CD4-positive, alpha-beta memory T cell (primary cell): ENCODE results near the gene NAA11. TPM values are rescaled to one million over a fixed set of nuclear protein-coding genes. Genes with fewer than 3 reads are reported as not detected.

Source experiments
- CTCF ChIA-PET: fragments of 350-600 bp; sonication (Branson Sonifier 250); formaldehyde crosslinking; loops from one replicate; lab custom pipeline; 2021; ENCODE audit warnings: inconsistent platforms; ENCODE audit not compliant: partially characterized antibody; lab: Charles Lee
- POLR2A ChIA-PET: fragments of 350-600 bp; sonication (Branson Sonifier 250); formaldehyde crosslinking; loops from one replicate; lab custom pipeline; 2021; ENCODE audit not compliant: partially characterized antibody; lab: Charles Lee
- DNase-seq, 5 donors: peaks; one replicate each; pipeline versions ENCODE4 v3.0.0 to v3.0.0-alpha.2; 2020 to 2022; ENCODE audit warnings: mixed read lengths in 1 of 5
- H3K27ac ChIP-seq: one replicate; pipeline ENCODE4 v1.7.0; 2013; ENCODE audit warnings: low read depth, low read length
- H3K27me3 ChIP-seq: 2 replicates; pipeline ENCODE4 v1.7.0; 2013; ENCODE audit warnings: mild to moderate bottlenecking, low read length, moderate library complexity; ENCODE audit not compliant: insufficient read depth
- H3K36me3 ChIP-seq: 2 replicates; pipeline ENCODE4 v1.7.0; 2013; ENCODE audit warnings: mild to moderate bottlenecking, low read length, moderate library complexity; ENCODE audit not compliant: insufficient read depth
- H3K4me1 ChIP-seq: 2 replicates; pipeline ENCODE4 v1.7.0; 2013; ENCODE audit warnings: mild to moderate bottlenecking, low read length, moderate library complexity; ENCODE audit not compliant: insufficient read depth
- H3K4me3 ChIP-seq, 2 donors: one replicate each; pipeline ENCODE4 v1.7.0; 2013; ENCODE audit warnings: low read length in 2 of 2, mild to moderate bottlenecking in 1 of 2
- H3K9me3 ChIP-seq, 2 donors: one replicate each; pipeline ENCODE4 v1.7.0; 2013; ENCODE audit warnings: low read length in 2 of 2, control low read depth in 1 of 2; ENCODE audit not compliant: control insufficient read depth in 1 of 2
- H3K27ac Mint-ChIP-seq, 7 donors: one replicate each; pipeline ENCODE4 v1.8.0; 2020 to 2021; ENCODE audit warnings: mixed read lengths in 7 of 7, mild to moderate bottlenecking in 6 of 7, inconsistent platforms in 3 of 7, moderate library complexity in 3 of 7
- H3K27me3 Mint-ChIP-seq, 2 donors: one replicate each; pipeline ENCODE4 v1.8.0; 2020 to 2021; ENCODE audit warnings: mixed read lengths in 2 of 2
- H3K36me3 Mint-ChIP-seq, 2 donors: one replicate each; pipeline ENCODE4 v1.8.0; 2020 to 2021; ENCODE audit warnings: mixed read lengths in 2 of 2, inconsistent platforms in 1 of 2, mild to moderate bottlenecking in 1 of 2
- H3K4me1 Mint-ChIP-seq, 4 donors: one replicate each; pipeline ENCODE4 v1.8.0; 2020 to 2021; ENCODE audit warnings: mixed read lengths in 4 of 4, mild to moderate bottlenecking in 1 of 4
- H3K4me3 Mint-ChIP-seq, 8 donors: one replicate each; pipeline ENCODE4 v1.8.0; 2020 to 2021; ENCODE audit warnings: mixed read lengths in 8 of 8, mild to moderate bottlenecking in 7 of 8, moderate library complexity in 6 of 8, inconsistent platforms in 3 of 8
- H3K9me3 Mint-ChIP-seq, 8 donors: one replicate each; pipeline ENCODE4 v1.8.0; 2020 to 2021; ENCODE audit warnings: mixed read lengths in 8 of 8, mild to moderate bottlenecking in 5 of 8, inconsistent platforms in 3 of 8, moderate library complexity in 1 of 8
- intact Hi-C: fragments of 100-400 bp; cut with micrococcal nuclease; formaldehyde crosslinking; loops from one replicate; pipeline ENCODE4 v1.15.1; 2023
- polyA plus RNA-seq, 2 donors: library from polyadenylated mRNA; unstranded; fragments of 300-500 nt; fragmentation: Illumina TruSeq; gene quantifications; one replicate each; pipeline ENCODE4 v1.2.3, GENCODE V29; 2021
- total RNA-seq, 2 experiments: library from RNA; stranded (reverse); gene quantifications; one replicate each; pipeline ENCODE4 v1.2.3, GENCODE V29; 2021

NAA11 gene
- total and polyA plus RNA-seq, 4 experiments from 2014 or later, result not detected

DNA sequence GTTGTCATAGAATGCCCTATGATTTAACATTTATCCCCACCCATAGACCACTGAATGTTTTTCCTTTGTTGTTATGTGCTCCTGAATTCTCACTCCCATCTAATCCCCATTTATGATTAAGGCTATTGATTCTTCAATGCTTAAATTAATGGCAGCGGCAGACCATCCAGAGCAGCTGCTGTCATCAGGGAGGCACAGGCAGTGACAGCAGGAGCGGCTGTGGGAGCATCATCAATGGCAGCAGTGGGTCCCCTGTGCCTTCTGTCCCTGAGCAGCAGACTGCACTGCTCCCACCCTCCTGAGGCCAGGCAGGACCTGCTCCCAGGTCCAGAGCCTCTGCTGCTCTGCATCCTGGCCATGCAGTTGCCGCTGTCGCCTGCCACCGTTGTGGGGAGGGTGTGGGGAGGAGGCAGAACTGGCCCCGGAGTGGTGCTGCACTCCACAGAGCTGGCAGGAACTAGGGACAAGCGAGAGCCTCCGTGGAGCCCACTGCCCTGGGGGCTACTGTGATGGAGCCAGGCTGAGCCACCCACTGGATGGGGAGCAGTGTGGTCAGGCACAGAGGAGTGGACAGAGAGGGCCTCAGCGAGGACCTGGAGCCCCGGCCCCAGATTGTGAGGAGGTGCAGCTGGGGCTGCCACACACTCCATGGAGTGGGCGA lies 29.0 kb downstream of the NAA11 start:
- H3K36me3 ChIP-seq, result no peaks in the 10 kb centered on the region
- no peak for DNase-seq
- Mint-ChIP-seq H3K27ac (no peak overlapping the region), H3K27me3 (no peaks in the 10 kb centered on the region), H3K4me3 (no peak overlapping the region), H3K9me3 (peaks cover 0 to 3% (median 0%) of the 10 kb centered on the region in 8 donors), H3K36me3 (no peaks in the 10 kb centered on the region), H3K4me1 (no peaks in the 10 kb centered on the region)
- no peaks in the 10 kb centered on the region for H3K27me3 ChIP-seq
- ChIA-PET POLR2A (no interaction called here), CTCF (no interaction called here)
- no peaks in the 10 kb centered on the region for H3K9me3 ChIP-seq
- no peaks in the 10 kb centered on the region for H3K4me1 ChIP-seq
- intact Hi-C loops, result no loop called here
- H3K27ac ChIP-seq, result no peak overlapping the region
- no peak overlapping the region for H3K4me3 ChIP-seq

DNA sequence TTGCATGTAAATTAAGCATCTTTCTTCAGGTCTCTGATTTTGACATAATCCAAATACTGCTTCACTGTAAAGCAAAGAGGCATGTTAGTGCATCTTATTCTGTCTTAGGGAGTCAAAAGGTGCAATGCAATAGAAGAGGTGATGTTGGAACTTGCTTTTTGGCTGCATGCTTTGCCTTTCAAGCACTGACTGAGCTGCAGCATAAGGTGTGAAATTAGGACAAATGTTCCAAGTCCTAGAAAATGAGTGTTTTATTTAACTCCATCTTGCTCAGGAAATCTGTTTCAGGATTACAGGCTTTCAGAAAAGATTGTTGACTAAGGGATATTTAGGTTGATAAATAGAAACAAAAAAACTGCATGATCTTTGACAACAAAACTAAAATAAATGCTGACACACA lies 30.8 kb downstream of the NAA11 start:
- Histone ChIP-seq H3K36me3 (no peaks in the 10 kb centered on the region), H3K27ac (no peak overlapping the region), H3K9me3 (no peaks in the 10 kb centered on the region), H3K27me3 (no peaks in the 10 kb centered on the region), H3K4me1 (no peaks in the 10 kb centered on the region), H3K4me3 (no peak overlapping the region)
- Mint-ChIP-seq H3K4me1 (no peaks in the 10 kb centered on the region), H3K9me3 (peaks cover 0 to 3% (median 0%) of the 10 kb centered on the region in 8 donors), H3K4me3 (no peak overlapping the region), H3K36me3 (no peaks in the 10 kb centered on the region), H3K27me3 (no peaks in the 10 kb centered on the region), H3K27ac (no peak overlapping the region)
- no peak for DNase-seq
- ChIA-PET POLR2A (no interaction called here), CTCF (no interaction called here)
- intact Hi-C loops, result no loop called here

DNA sequence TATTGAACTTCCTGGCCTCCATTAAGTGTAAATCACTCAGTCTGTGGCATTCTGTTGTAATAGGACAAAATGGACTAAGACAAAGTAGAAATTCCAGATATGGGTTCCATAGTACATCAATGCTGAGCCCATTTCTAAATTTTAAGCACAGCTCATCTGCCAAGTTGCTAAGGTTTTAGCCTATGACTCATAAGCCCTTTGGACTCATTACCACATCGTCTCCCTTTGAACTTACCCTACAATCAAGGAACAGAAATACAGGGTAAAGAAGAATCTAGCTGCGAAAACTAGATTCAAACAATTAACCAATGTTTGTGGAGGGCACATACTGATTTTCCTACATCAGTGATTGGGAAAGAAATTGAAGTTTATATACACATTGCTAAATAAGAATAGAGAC lies 31.8 kb downstream of the NAA11 start:
- no peaks in the 10 kb centered on the region for H3K36me3 Mint-ChIP-seq
- H3K27ac Mint-ChIP-seq, result no peak overlapping the region
- no peaks in the 10 kb centered on the region for H3K4me1 Mint-ChIP-seq
- peaks cover 0 to 3% (median 0%) of the 10 kb centered on the region in 8 donors for H3K9me3 Mint-ChIP-seq
- H3K9me3 ChIP-seq, result no peaks in the 10 kb centered on the region
- DNase-seq, result no peak
- no peak overlapping the region for H3K4me3 Mint-ChIP-seq
- H3K27me3 ChIP-seq, result no peaks in the 10 kb centered on the region
- no peaks in the 10 kb centered on the region for H3K4me1 ChIP-seq
- H3K27ac ChIP-seq, result no peak overlapping the region
- H3K27me3 Mint-ChIP-seq, result no peaks in the 10 kb centered on the region
- POLR2A ChIA-PET, result no interaction called here
- no peak overlapping the region for H3K4me3 ChIP-seq
- intact Hi-C loops, result no loop called here
- no peaks in the 10 kb centered on the region for H3K36me3 ChIP-seq
- CTCF ChIA-PET, result no interaction called here

DNA sequence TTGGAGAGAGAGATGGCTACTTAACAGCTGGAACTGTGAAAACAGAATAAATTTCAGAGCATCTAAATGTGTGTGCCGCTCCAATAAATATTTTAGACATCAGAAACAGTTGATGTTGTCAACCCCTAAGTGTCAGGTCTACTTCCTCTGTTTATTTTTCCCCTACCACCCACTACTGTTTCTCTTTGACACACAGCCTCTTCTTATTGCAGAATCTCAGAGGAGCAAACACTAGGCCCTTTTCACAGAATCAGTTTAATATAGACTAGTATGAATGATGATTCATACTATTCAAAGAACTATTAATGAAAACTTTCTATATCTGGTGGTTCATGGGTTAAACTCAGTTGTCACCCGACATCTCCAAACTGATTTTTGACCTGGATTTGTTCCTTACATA lies 33.9 kb downstream of the NAA11 start:
- H3K27me3 Mint-ChIP-seq, result no peaks in the 10 kb centered on the region
- no peak overlapping the region for H3K4me3 Mint-ChIP-seq
- intact Hi-C loops, result no loop called here
- Histone ChIP-seq H3K9me3 (no peaks in the 10 kb centered on the region), H3K27ac (no peak overlapping the region), H3K4me3 (no peak overlapping the region), H3K36me3 (no peaks in the 10 kb centered on the region), H3K4me1 (no peaks in the 10 kb centered on the region), H3K27me3 (no peaks in the 10 kb centered on the region)
- H3K9me3 Mint-ChIP-seq, result peaks cover 0 to 3% (median 0%) of the 10 kb centered on the region in 8 donors
- ChIA-PET CTCF (no interaction called here), POLR2A (no interaction called here)
- no peaks in the 10 kb centered on the region for H3K4me1 Mint-ChIP-seq
- H3K27ac Mint-ChIP-seq, result no peak overlapping the region
- DNase-seq, result no peak
- H3K36me3 Mint-ChIP-seq, result no peaks in the 10 kb centered on the region

DNA sequence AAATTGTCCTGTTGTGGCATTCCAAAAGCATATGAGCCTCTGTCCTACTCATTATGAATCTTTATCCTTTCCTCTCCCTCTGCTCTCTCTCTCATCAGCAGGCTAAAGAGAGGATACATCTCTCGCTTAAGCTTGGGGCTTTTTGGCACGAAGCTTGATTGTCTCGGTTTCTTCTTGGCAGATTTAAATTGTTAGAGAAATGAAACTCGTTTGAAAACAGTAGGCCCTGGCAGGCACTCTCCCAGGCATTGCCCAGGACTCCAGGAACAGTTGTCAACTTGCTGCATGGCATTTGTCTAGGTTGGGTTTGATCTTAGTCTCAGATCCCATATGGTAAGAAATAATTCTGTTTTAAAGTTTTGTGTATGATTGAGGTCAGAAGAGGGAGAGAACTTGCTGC lies 35.5 kb downstream of the NAA11 start:
- no peaks in the 10 kb centered on the region for H3K36me3 Mint-ChIP-seq
- H3K27me3 Mint-ChIP-seq, result no peaks in the 10 kb centered on the region
- no peak for DNase-seq
- no peak overlapping the region for H3K4me3 ChIP-seq
- no peaks in the 10 kb centered on the region for H3K4me1 ChIP-seq
- no peaks in the 10 kb centered on the region for H3K27me3 ChIP-seq
- H3K36me3 ChIP-seq, result no peaks in the 10 kb centered on the region
- H3K4me1 Mint-ChIP-seq, result no peaks in the 10 kb centered on the region
- POLR2A ChIA-PET, result no interaction called here
- no peak overlapping the region for H3K27ac ChIP-seq
- CTCF ChIA-PET, result no interaction called here
- H3K27ac Mint-ChIP-seq, result no peak overlapping the region
- no peak overlapping the region for H3K4me3 Mint-ChIP-seq
- intact Hi-C loops, result no loop called here
- H3K9me3 Mint-ChIP-seq, result peaks cover 0 to 3% (median 0%) of the 10 kb centered on the region in 8 donors
- H3K9me3 ChIP-seq, result no peaks in the 10 kb centered on the region

DNA sequence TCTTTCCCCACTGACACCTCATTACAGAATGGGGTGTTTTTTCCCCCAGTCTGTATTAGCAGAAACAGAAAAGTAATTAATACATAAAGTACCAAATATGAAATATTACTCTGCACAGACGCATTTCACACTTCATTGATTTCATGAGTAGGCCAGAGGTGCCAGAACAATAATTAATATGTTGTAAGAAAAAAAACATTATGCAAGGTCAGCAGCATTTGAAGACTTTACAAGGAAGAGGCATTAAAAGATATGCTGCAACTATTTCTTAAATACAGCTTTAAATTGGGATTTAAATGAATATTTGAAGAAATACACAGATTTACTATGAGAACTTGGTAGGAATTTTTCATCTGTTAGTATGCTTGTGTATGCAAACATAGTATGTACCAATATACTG lies 37.7 kb downstream of the NAA11 start:
- DNase-seq, result no peak
- H3K4me3 Mint-ChIP-seq, result no peak overlapping the region
- intact Hi-C loops, result no loop called here

DNA sequence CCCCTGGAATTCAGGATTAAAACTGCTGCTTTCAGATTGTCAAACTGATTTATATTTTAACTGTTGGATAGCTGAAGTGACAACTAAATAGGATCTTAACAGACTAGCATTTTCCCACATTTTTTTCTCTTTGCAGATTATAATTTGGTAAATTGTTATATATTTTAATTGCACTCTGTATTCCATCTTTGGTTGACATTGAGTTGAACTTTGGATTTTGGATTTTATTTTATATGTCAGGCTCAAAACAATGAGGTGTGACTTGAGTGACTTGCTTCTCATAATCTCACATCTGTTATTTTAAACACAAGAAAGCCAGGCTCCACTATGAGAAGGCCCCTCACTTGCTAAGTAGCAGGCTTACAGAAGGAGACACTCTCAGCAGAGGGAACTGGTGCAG lies 38.1 kb downstream of the NAA11 start:
- DNase-seq, result no peak
- Mint-ChIP-seq H3K4me1 (no peaks in the 10 kb centered on the region), H3K27me3 (no peaks in the 10 kb centered on the region), H3K27ac (no peak overlapping the region), H3K4me3 (no peak overlapping the region), H3K36me3 (no peaks in the 10 kb centered on the region), H3K9me3 (peaks cover 0 to 3% (median 0%) of the 10 kb centered on the region in 8 donors)
- Histone ChIP-seq H3K27me3 (no peaks in the 10 kb centered on the region), H3K36me3 (no peaks in the 10 kb centered on the region), H3K9me3 (no peaks in the 10 kb centered on the region), H3K4me3 (no peak overlapping the region), H3K4me1 (no peaks in the 10 kb centered on the region), H3K27ac (no peak overlapping the region)
- ChIA-PET CTCF (no interaction called here), POLR2A (no interaction called here)
- intact Hi-C loops, result no loop called here

More for the DNA sequence above, 37.7 kb downstream of the NAA11 start:
- no peak overlapping the region for H3K27ac ChIP-seq
- Mint-ChIP-seq H3K4me1 (no peaks in the 10 kb centered on the region), H3K36me3 (no peaks in the 10 kb centered on the region), H3K27me3 (no peaks in the 10 kb centered on the region), H3K27ac (no peak overlapping the region), H3K9me3 (peaks cover 0 to 3% (median 0%) of the 10 kb centered on the region in 8 donors)
- H3K4me3 ChIP-seq, result no peak overlapping the region
- ChIA-PET POLR2A (no interaction called here), CTCF (no interaction called here)
- no peaks in the 10 kb centered on the region for H3K9me3 ChIP-seq
- no peaks in the 10 kb centered on the region for H3K27me3 ChIP-seq
- no peaks in the 10 kb centered on the region for H3K4me1 ChIP-seq
- no peaks in the 10 kb centered on the region for H3K36me3 ChIP-seq
